Hematopoietic multipotent progenitor cell treated with erythropoietin and hydrocortisone succinate and interleukin-3 and kit ligand, for 8 days (in vitro differentiated cells): ENCODE results near the gene ADIPOQ.
A peak's percentile ranks its signal among the peaks of the same experiment; 100 is the strongest.
"Not testable (repeated sequence)": the region's sequence is repeated elsewhere in the genome, so short reads cannot be mapped to it uniquely, and the experiment has no call there.

Experiments used
- DNase-seq: peaks from one replicate; pipeline ENCODE4 v3.0.0-alpha.2; 2015

The ADIPOQ gene

DNA sequence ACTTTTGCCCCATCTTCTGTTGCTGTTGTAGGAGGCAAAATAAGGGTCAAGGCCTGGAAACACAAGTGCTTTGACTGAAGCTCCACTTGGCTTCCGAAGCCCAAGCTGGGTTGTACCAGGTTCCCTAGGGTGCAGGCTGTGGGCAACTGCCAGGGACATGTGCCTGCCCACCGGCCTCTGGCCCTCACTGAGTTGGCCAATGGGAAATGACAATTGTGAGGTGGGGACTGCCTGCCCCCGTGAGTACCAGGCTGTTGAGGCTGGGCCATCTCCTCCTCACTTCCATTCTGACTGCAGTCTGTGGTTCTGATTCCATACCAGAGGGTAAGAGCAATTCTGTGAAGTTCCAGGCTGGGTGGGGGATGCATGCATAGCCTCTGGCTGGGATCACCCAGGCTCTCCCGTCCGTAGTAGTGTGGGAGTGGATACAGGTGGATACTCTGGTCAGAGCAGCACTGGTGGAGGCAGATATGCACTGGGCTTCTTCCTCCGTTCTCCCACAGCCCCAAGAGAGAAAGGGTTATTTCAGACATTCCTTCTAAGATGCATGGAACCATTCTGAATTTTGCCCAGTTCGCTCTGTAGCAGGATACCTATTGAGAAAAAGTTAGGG lies at the start of gene ADIPOQ:
Gene ADIPOQ, plus strand, starts transcription at position 285 of the 613 bp plus-strand sequence. CDS start 10,349 bp downstream, outside the sequence.
- DNase-seq, result no peak

DNA sequence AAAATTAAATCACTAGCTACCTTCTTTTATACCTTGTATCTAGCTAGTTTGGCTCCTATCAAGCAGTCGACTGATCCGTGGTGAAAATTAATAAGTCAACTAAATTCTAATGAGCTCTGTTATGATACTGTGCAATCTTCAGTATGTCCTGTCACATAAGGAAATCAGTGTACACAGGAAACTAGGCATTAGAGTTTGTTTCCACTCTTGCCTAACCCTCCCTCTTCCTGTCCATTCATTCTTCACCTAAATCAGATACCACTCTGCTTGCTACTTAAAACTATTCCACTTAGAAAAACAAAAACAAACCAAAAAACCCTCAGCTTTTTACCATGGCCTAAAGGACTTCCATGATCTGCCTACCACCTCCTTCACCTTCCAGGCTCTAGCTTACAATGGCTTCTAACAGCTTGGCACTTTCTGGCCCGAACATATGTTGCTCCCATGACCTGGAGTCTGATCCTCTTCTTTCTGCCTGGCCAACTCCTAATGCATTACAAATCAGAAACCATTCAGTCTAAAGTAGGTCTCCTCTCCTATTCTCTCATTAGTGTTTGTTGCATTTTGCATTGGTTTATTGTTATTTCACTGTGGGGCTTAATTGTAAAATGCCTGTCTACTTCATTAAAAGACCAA lies 44.2 kb upstream of the ADIPOQ start:
- no peak for DNase-seq

DNA sequence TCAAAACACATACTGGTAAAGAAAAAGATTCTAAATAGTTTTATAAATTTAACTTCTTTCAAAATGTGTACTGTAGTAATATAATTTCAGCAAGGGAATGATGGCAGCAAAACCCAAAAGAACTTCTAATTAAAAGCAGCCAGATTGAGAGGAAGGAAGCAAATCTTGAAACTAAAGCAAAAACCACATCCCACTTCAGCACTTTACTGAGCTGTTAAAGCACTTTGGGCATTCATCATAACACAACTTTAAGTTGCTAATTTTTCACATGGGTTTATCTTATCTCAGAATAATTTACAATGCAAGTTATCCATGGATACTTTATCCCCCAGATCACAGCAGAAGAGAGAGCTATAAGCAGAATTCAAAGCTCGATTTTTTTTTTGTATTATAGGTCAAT lies 42.2 kb upstream of the ADIPOQ start:
- no peak for DNase-seq

DNA sequence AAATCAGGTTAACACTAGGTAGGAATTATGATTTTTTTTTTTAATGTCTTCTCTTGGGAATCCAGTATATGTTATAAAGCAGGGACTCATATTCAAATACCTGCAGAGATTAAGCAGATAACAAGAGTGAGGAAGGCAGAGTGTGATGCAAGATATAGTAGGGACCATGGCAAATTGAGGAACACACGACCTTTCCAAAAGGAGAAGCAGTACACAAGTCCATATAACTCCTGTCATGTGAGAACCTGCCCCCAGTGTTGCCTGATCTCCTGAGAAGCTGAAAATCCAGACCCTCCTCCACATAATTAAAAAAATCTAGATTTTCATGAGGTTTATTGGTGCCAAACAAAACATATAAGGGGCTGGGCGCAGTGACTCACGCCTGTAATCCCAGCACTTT lies 39.8 kb upstream of the ADIPOQ start:
- DNase-seq, result no peak

DNA sequence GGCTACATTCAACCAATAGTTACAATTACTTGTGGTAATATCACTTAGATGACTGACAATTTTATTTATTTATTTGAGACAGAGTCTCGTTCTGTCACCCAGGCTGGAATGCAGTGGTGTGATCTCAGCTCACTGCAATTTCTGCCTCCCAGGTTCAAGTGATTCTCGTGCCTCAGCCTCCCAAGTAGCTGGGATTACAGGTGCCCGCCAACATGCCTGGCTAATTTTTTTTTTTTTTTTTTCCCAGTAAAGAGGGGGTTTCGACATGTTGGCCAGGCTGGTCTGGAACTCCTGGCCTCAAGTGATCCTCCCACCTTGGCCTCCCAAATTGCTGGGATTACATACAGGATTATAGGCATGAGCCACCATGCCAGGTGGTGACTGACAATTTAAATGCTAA lies 39.1 kb upstream of the ADIPOQ start:
- not testable (repeated sequence) for DNase-seq

DNA sequence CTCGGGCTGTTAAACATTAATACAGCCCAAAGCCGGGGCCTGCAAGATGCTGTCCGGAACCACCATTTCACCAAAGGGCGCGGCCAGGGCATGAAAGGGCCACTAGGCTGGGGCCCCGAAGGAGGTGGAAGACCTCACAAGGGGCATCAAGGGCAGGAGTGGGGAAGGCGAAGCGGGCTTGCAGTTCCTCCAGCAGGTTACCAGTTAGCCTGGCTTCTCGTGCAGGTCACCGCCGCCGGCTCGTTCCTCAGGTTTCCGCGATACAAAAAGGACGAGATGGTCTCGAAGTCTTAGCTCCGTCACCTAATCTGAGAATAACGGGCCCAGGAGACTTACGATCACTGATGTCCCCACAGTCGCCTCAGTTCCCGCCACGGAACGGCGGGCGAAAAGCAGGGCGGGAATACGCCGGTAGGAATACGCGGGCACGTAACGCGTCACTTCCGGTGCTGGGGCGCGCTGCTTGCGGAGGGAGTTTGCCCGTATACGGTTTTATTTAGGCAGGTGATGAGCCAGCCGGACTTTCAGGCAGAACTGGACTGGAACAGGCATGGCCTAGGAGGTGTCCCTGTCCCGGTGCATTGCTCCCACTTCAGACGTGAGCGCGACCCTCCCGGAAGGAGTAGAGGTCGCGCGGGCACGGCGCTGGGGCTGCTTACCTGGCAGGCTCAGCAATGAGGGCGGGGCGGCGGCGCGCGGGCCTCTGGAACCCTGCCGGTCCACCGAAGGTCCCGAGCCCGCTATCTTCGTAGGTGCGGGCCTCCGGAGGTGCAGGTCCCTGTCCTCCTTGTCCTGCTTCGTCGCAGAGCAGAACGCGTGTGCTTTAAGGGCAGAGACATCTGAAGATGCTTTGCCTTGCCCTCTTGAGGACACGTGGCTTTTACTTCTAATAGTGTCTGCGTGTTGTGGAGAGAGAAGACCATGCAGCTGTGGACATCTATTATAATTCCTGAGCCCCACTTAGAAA lies 36.1 kb upstream of the ADIPOQ start, which contains the start of gene RFC4:
Gene RFC4, minus strand, starts transcription at position 394 of the 967 bp plus-strand sequence. CDS start 1,769 bp downstream, outside the sequence.
- peak; percentile 92 for DNase-seq

DNA sequence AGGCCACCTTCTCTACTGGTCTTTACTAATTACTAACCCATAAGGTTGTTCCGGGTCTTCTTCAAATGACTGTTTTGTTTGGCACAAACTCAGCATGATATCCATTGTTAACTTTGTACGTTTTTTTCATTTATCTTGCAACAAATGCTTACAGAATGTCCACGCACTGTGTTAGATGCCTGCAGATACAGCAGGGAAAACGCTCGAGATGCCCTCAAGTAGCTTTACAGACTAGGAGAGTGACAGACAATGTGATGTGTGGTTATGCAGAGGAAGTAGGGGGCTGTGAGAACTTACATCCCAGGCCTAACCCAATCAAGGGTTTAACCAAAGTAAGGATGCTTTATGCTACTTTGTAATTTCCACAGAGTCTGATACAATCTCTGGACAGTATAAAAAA lies 35.3 kb upstream of the ADIPOQ start:
- DNase-seq, result peak; percentile 48

DNA sequence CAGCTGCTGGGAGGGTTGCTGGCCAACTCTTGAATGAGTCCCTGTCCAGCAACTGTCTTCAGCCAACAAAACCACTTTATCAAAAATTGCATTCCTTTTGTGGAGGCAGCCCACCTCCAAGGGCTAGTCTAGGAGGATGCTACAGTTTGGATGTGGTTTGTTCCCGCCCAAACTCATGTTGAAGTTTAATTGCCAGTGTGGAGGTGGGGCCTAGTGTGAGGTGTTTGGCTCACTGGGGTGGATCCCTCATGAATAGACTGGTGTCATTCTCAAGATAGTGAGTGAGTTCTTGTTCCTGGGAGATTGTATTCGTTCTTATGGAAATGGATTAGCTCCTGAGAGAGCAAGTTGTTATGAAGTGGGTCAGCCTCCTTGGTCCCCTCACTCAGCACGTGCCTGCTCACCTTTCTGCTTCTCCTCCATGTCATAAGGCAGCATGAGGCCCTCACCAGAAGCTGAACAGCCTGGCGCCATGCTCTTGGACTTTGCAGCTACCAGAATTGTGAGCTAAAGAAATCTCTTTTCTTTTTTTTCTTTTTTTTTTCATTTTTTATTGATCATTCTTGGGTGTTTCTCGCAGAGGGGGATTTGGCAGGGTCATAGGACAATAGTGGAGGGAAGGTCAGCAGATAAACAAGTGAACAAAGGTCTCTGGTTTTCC lies 32.0 kb upstream of the ADIPOQ start:
- peak; percentile 71 for DNase-seq

DNA sequence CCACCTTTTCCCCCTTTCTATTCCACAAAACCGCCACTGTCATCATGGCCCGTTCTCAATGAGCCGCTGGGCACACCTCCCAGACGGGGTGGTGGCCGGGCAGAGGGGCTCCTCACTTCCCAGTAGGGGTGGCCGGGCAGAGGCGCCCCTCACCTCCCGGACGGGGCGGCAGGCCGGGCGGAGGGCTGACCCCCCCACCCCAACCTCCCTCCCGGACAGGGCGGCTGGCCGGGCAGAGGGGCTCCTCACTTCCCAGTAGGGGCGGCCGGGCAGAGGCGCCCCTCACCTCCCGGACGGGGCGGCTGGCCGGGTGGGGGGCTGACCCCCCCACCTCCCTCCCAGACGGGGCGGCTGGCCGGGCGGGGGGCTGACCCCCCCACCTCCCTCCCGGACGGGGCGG lies 31.2 kb upstream of the ADIPOQ start:
- not testable (repeated sequence) for DNase-seq

DNA sequence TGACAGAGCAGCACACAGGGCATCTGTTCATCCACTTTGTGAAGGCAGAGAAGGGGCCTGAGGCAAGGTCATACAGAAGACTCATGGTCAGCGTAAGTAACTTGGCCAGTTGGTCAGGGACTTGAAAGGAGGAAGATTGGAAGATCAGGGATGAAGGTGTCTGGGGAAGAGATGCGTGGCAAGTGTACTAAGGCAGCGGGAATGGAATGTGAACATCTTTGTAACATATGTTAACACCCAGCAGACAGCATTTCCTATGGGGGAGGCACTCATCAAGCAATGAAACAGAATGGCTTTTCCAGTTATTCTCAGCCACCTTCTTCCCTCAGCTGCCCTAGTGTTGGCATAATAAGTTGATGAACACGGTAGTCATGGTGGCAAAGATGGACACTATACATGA lies 28.4 kb upstream of the ADIPOQ start:
- DNase-seq, result no peak

DNA sequence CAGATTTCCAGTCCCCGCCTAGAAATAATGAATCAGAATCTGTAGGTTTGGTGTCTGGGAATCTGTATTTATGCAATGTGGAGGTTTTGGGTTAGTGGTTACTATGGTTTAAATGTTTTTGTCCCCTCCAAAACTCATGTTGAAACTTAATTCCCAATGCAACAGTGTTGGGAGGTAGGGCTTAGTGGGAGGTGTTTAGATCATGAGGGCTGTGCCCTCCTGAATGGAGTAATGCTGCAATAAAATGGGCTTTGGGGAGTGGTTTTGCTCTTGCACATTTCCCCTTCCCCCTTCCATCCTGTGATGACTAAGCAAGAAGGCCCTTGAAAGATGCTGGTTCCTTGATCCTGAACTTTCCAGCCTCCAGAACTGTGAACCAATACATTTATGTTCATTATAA lies 27.1 kb upstream of the ADIPOQ start:
- no peak for DNase-seq

DNA sequence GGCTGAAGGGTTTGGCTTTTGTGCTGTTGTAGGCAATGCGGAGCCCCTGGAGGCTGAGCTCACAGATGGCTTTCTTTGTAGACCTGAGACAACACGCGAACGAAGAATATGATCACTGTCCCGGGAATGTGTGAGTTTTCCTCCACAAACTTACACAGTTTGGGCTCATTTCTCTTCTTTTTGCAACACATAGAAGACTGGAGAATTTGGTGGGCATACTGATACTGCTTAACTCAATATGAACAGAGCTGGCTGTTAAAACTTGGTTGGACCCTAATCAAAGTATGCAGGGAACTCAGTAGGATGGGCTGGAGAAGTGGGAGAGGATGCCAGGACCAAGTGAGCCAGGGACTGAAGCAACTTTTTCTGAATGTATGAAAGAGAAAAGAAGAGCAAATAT lies 24.0 kb upstream of the ADIPOQ start:
- no peak for DNase-seq

DNA sequence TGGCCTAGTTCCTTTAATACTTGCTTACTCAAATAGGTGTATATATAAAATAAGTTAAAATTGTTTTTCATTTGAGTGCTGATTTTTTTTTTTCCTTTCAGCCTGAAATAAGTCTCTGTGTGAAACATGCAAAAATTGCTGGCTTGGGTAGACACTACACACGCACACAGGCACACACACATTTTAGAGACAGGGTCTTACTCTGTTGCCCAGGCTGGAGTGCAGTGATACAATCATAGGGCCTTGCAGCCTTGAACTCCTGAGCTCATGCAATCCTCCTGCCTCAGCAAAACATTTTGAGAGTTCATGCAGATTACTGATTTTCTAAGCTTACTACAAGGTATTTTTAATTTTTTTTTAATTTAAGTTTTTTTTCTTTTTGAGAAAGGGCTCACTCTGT lies 23.6 kb upstream of the ADIPOQ start:
- no peak for DNase-seq

DNA sequence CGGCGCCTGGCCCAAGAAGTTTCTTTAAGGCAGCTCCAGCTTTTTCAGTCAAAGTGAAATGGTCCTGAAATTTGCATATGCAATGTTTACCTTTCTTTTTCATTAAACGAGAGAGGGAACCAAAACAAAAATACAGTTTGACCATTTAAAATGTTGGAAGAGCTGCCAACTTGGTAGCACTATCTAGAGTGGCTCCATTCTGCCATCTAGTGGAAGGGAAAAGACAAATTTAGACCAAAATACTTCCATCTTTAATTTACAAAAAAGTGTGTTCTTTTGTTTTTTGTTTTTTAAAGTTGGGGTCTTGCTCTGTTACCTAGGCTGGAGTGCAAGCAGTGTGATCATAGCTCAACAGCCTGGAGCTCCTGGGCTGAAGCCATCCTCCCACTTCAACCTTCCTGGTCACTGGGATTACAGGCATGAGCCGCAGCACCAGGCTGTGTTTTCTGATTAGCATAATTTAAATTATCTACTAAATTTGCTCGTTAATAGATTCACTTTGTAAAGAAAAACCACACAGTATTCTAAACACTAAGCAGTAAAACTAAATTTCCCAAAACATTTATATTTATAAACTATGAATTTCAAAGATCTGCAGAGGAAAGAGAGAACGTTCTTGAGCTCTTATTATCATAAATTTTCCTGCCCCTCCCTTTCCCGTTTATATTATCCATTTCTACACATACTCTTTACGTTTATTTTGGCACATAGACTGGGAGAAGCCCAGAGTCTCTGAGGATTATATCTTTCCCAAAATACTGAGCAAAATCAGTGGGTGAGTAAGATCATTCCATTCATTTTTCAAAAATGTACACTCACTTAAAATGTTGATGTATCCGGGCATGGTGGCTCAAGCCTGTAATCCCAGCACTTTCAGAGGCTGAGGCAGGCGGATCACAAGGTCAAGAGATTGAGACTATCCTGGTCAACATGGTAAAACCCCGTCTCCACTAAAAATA lies 20.8 kb upstream of the ADIPOQ start:
- DNase-seq, result peak; percentile 81

DNA sequence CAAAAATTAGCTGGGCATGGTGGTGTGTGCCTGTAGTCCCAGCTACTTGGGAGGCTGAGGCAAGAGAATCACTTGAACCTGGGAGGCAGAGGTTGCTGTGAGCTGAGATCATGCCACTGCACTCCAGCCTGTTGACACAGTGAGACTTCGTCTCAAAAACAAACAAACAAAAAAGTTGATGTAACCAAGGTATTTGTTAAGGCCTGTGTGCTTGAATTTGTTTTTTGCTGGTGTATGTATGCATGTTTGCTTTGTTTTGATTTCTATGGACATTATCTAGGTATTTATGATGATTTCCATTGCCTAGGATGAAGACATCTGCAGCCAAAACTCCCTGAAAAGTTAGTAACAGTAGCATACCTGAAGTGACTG lies 20.1 kb upstream of the ADIPOQ start:
- DNase-seq, result not testable (repeated sequence)

DNA sequence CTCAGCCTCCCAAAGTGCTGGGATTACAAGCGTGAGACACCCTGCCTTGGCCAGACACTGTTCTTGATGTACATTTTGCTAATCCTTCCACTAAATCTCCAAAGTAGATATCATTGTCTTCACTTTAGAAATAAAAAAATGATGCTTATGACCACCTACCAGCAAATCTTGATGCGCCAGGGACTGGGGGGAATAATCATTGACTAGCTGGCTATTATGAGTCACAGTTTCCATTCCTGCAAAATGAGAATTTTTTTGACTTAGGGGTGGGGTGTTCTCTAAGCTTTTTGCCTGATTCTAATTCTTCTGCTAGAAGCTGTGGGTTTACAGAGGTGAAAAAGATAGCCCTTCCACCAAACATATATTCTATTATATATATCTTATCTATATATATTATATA lies 19.1 kb upstream of the ADIPOQ start:
- DNase-seq, result peak; percentile 49

DNA sequence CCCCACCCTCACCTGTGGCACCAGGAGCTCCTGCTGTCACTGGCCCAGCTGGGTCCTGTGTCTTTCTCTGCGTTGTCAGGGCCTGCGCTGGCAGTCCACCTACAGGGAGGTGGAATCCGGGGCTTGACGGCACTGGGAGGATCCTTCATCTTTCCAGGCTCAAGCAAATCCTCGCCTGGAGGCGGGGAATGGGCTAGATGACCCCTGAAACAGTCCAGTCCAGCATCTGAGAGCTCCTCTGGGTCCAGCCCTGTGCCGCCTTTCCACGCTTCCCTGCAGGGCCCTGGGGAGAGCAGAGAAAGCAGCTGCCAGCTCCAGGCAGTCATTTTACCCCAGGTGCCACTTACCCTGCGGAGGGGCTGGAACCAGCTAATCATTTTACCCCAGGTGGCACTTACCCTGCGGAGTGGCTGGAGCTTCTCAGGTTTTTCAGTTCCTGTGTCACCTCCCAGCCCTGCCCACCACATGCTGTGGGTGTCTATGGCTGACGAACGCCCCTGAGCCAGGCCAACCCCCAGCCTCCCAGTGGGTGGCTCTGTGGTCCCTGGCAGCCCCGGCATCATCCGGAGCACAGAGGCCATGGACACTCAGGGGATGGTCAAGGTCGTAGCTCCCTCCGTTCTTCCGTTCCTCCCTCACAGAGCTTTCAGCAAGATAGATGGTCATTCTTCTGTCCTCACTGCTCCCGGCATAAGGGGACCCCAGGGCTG lies 17.9 kb upstream of the ADIPOQ start:
- no peak for DNase-seq

DNA sequence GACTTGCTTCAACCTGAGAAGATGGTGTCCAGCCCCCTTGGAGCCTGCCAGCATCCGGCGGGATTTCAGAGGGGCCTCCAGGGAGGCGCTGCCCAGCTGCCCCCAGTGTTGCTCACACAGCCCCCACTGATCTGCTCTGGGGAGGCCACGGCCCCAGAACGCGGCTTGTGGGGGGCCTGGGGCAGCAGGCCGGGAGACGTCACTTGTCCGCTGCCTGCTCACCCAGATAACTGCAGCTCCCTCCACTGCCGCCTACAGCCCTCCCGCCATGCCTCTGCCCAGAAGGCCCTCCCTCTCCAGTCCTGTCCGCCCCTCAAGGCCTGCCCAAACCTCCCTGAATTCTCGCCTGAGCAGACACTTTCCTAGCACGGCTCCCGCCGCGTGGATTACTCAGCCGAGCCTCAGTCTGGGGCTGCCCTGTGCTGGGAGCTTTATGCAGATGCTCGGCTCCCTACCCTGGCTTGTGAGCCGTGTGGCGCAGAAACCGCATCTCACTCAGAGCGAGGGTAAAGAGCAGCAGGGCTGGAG lies 17.2 kb upstream of the ADIPOQ start:
- DNase-seq, result peak; percentile 83

DNA sequence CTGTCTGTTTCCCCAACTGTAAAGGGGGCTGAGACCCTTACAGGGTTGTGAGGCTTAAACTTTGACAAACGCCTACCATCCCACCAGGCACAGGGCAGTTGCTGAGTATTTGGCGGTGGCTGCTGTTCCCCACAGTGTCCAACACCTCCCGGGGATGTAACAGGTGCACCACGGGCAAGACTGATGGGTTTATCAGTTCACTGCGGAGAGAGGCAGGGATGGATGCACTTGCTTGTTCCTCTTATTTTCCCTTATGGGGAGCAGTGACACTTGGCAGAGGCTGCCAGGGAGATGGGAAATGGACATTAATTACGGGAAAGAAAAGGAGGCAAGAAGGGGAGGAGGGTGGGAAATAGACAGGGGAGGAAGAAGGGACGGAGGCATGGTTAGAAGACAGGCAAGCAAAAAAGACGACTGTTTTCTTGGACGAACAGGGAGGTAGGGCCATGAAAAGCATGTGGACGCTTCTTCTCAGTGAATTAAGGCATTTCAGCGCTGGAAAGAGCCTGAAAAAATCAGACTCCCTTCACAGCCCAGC lies 16.6 kb upstream of the ADIPOQ start:
- DNase-seq, result peak; percentile 43

DNA sequence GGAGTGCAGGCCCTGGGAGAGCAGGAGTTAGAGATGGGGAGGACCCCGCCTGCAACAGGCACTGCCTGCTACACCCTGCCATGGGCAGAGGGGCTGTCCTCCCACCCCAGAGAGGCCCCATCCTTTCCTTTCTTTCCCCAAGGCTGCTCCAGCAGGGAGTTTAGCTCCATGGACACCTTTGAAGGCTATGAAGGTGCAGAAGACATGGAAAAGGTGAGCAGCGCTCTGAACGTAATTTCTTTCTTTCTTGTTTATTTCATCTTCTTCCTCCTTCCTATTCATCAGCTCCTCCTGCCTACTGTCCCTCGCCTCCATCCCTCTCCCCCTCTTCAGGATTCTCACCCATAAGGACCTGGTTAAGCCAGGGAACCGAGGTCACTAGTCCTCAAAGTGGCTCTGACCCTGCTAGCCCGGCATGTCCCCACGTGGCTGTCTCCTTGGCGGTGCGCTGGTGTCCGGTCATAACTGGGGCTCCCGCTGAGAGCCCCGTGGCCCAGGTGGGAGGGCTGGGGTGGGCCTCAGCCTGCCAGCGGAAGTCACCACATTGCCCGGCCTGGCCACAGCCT lies 16.0 kb upstream of the ADIPOQ start:
- peak; percentile 16 for DNase-seq
